ENCODE data around the gene RAD51C.
"Not testable (repeated sequence)": the region's sequence is repeated elsewhere in the genome, so short reads cannot be mapped to it uniquely, and the experiment has no call there.

DNA sequence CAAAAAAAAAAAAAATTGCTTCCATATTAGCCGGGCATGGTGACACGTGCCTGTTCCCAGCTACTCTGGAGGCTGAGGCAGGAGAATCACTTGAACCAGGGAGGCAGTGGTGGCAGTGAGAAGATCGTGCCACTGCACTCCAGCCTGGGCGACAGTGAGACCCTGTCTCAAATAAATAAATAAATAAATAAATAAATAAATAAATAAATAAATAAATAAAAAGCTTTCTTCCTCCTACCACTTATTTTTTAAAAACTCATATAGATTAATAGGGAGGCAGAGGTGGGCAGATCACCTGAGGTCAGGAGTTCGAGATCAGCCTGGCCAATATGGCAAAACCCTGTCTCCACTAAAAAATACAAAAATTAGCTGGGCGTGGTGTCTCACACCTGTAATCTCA is 7.9 kb upstream of the RAD51C start:
- TF ChIP-seq, protein P1, sequence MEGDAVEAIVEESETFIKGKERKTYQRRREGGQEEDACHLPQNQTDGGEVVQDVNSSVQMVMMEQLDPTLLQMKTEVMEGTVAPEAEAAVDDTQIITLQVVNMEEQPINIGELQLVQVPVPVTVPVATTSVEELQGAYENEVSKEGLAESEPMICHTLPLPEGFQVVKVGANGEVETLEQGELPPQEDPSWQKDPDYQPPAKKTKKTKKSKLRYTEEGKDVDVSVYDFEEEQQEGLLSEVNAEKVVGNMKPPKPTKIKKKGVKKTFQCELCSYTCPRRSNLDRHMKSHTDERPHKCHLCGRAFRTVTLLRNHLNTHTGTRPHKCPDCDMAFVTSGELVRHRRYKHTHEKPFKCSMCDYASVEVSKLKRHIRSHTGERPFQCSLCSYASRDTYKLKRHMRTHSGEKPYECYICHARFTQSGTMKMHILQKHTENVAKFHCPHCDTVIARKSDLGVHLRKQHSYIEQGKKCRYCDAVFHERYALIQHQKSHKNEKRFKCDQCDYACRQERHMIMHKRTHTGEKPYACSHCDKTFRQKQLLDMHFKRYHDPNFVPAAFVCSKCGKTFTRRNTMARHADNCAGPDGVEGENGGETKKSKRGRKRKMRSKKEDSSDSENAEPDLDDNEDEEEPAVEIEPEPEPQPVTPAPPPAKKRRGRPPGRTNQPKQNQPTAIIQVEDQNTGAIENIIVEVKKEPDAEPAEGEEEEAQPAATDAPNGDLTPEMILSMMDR (IDR thresholded peaks at IDR 0.05; ENCODE audit: low read length): not testable (repeated sequence)
- not testable (repeated sequence) for TF ChIP-seq EZH2 (IDR thresholded peaks at IDR 0.05; ENCODE audit: borderline replicate concordance, low read length)

Data from OCI-LY1 (cell line).